ENCODE data around the gene MKX.

Gene MKX

GRCh38 chr10:27646604-27647175 is 98.9 kb downstream of the MKX start:
- DNase-seq (ENCODE audit: low read depth) = no peak

- no peak for DNase-seq (ENCODE audit: low read depth)
Measured at GRCh38 chr10:27646194-27646593, 99.4 kb downstream of the MKX start.

- no peak for DNase-seq (ENCODE audit: low read depth)
Measured at GRCh38 chr10:27644307-27644939, 101.2 kb downstream of the MKX start.

- DNase-seq (ENCODE audit: low read depth) = no peak
Measured at GRCh38 chr10:27643301-27643700, 102.3 kb downstream of the MKX start.

- no peak for DNase-seq (ENCODE audit: low read depth)
Measured at GRCh38 chr10:27642023-27642589, 103.5 kb downstream of the MKX start.

- no peak for DNase-seq (ENCODE audit: low read depth)
Measured at GRCh38 chr10:27638071-27638750, 107.4 kb downstream of the MKX start.

GRCh38 chr10:27637601-27638000 is 108.0 kb downstream of the MKX start:
- no peak for DNase-seq (ENCODE audit: low read depth)

GRCh38 chr10:27636816-27637215 is 108.8 kb downstream of the MKX start:
- DNase-seq (ENCODE audit: low read depth) = no peak

- DNase-seq (ENCODE audit: low read depth) = no peak
Measured at GRCh38 chr10:27635699-27636270, 109.8 kb downstream of the MKX start.

GRCh38 chr10:27635290-27635689 is 110.3 kb downstream of the MKX start:
- no peak for DNase-seq (ENCODE audit: low read depth)

GRCh38 chr10:27628621-27629020 is 117.0 kb downstream of the MKX start:
- DNase-seq (ENCODE audit: low read depth) = no peak

GRCh38 chr10:27626890-27627289 is 118.7 kb downstream of the MKX start:
- DNase-seq (ENCODE audit: low read depth) = no peak

GRCh38 chr10:27625452-27626211 is 120.0 kb downstream of the MKX start:
- DNase-seq (ENCODE audit: low read depth) = no peak

- no peak for DNase-seq (ENCODE audit: low read depth)
Measured at GRCh38 chr10:27624941-27625340, 120.7 kb downstream of the MKX start.

All from stimulated activated CD8-positive, alpha-beta memory T cell treated with anti-CD3 and anti-CD28 coated beads, Interleukin-4, amount 100 ng/mL, for 24 hours (primary cell).